NT2/D1 (cell line): ENCODE results near the gene ASIP.
"Not testable (repeated sequence)": the region's sequence is repeated elsewhere in the genome, so short reads cannot be mapped to it uniquely, and the experiment has no call there.

Experiments
- DNase-seq: peaks from one replicate; pipeline ENCODE4 v3.0.0-alpha.2; 2011; ENCODE audit warnings: low read depth, low spot score
- H3K27me3 ChIP-seq: 2 replicates; pipeline ENCODE4 v1.6.0; 2011; ENCODE audit warnings: mild to moderate bottlenecking; ENCODE audit not compliant: insufficient read length, insufficient read depth
- H3K36me3 ChIP-seq: 2 replicates; pipeline ENCODE4 v1.6.1; 2011; ENCODE audit warnings: mild to moderate bottlenecking, low read length, mixed read lengths; ENCODE audit not compliant: insufficient read depth, insufficient read length
- H3K4me1 ChIP-seq: 2 replicates; pipeline ENCODE4 v1.5.1; 2011; ENCODE audit not compliant: insufficient read depth, insufficient read length
- H3K4me3 ChIP-seq: 2 replicates; pipeline ENCODE4 v1.5.1; 2011; ENCODE audit warnings: low read depth; ENCODE audit not compliant: insufficient read length
- H3K9ac ChIP-seq: 2 replicates; pipeline ENCODE4 v1.6.0; 2011; ENCODE audit warnings: low read depth; ENCODE audit not compliant: insufficient read length
- H3K9me3 ChIP-seq: 2 replicates; pipeline ENCODE4 v1.5.1; 2011; ENCODE audit warnings: mild to moderate bottlenecking, low read length; ENCODE audit not compliant: insufficient read depth
- SUZ12 ChIP-seq: IDR thresholded peaks from 2 replicates; pipeline ENCODE4 v1.6.1; 2011; ENCODE audit not compliant: insufficient read length, insufficient read depth; ENCODE audit errors: extremely low read depth
- YY1 ChIP-seq: IDR thresholded peaks from 2 replicates; pipeline ENCODE4 v1.6.1; 2011; ENCODE audit not compliant: insufficient read length, insufficient read depth
- ZNF274 ChIP-seq: IDR thresholded peaks from 2 replicates; pipeline ENCODE4 v1.6.1; 2011; ENCODE audit warnings: mild to moderate bottlenecking, low read depth, low read length

Gene ASIP

GRCh38 chr20:34231634-34232033 is 9.6 kb upstream of the ASIP start:
- TF ChIP-seq ZNF274 (no peak), SUZ12 (no peak), YY1 (no peak)
- Histone ChIP-seq H3K36me3 (no peaks in the 10 kb centered on the region), H3K27me3 (no peaks in the 10 kb centered on the region), H3K9me3 (no peaks in the 10 kb centered on the region), H3K4me3 (no peak overlapping the region), H3K9ac (no peak overlapping the region), H3K4me1 (no peaks in the 10 kb centered on the region)
- DNase-seq: no peak

- H3K4me3 ChIP-seq: no peak overlapping the region
- TF ChIP-seq ZNF274: no peak
- TF ChIP-seq YY1: no peak
- no peak for TF ChIP-seq SUZ12
- H3K9ac ChIP-seq: no peak overlapping the region
- H3K9me3 ChIP-seq: no peaks in the 10 kb centered on the region
- no peaks in the 10 kb centered on the region for H3K4me1 ChIP-seq
- no peaks in the 10 kb centered on the region for H3K27me3 ChIP-seq
- no peaks in the 10 kb centered on the region for H3K36me3 ChIP-seq
- no peak for DNase-seq
Measured at GRCh38 chr20:34232494-34233087, 8.6 kb upstream of the ASIP start.

GRCh38 chr20:34233687-34234086 is 7.5 kb upstream of the ASIP start:
- DNase-seq: no peak
- TF ChIP-seq YY1 (no peak), SUZ12 (no peak), ZNF274 (no peak)
- Histone ChIP-seq H3K9me3 (no peaks in the 10 kb centered on the region), H3K9ac (no peak overlapping the region), H3K27me3 (no peaks in the 10 kb centered on the region), H3K4me1 (no peaks in the 10 kb centered on the region), H3K4me3 (no peak overlapping the region), H3K36me3 (no peaks in the 10 kb centered on the region)

- no peaks in the 10 kb centered on the region for H3K9me3 ChIP-seq
- no peak for TF ChIP-seq SUZ12
- no peak for TF ChIP-seq ZNF274
- no peak for TF ChIP-seq YY1
Measured at GRCh38 chr20:34235875-34236274, 5.3 kb upstream of the ASIP start.

GRCh38 chr20:34237942-34238341 is 3.3 kb upstream of the ASIP start:
- Histone ChIP-seq H3K9ac (no peak overlapping the region), H3K4me3 (no peak overlapping the region), H3K9me3 (no peaks in the 10 kb centered on the region), H3K27me3 (no peaks in the 10 kb centered on the region), H3K4me1 (no peaks in the 10 kb centered on the region), H3K36me3 (no peaks in the 10 kb centered on the region)
- no peak for TF ChIP-seq YY1
- no peak for TF ChIP-seq SUZ12
- no peak for TF ChIP-seq ZNF274
- DNase-seq: no peak

More at GRCh38 chr20:34235875-34236274, 5.3 kb upstream of the ASIP start:
- no peaks in the 10 kb centered on the region for H3K27me3 ChIP-seq
- no peaks in the 10 kb centered on the region for H3K36me3 ChIP-seq
- DNase-seq: no peak
- no peaks in the 10 kb centered on the region for H3K4me1 ChIP-seq
- no peak overlapping the region for H3K4me3 ChIP-seq
- no peak overlapping the region for H3K9ac ChIP-seq

GRCh38 chr20:34240121-34240520 is 1.1 kb upstream of the ASIP start:
- no peaks in the 10 kb centered on the region for H3K36me3 ChIP-seq
- H3K4me3 ChIP-seq: no peak overlapping the region
- H3K9me3 ChIP-seq: no peaks in the 10 kb centered on the region
- H3K27me3 ChIP-seq: no peaks in the 10 kb centered on the region
- DNase-seq: no peak
- no peak overlapping the region for H3K9ac ChIP-seq
- no peak for TF ChIP-seq ZNF274
- H3K4me1 ChIP-seq: no peaks in the 10 kb centered on the region

- H3K36me3 ChIP-seq, H3K4me3 ChIP-seq, H3K4me1 ChIP-seq, H3K9ac ChIP-seq, H3K27me3 ChIP-seq, H3K9me3 ChIP-seq, DNase-seq: not testable (repeated sequence)
Measured at GRCh38 chr20:34242015-34242414, 792 bp downstream of the ASIP start.

GRCh38 chr20:34242879-34243278 is 1.7 kb downstream of the ASIP start:
- no peaks in the 10 kb centered on the region for H3K4me1 ChIP-seq
- TF ChIP-seq SUZ12 (no peak), YY1 (no peak)
- DNase-seq: no peak
- H3K9ac ChIP-seq: no peak overlapping the region
- H3K4me3 ChIP-seq: no peak overlapping the region
- H3K9me3 ChIP-seq: no peaks in the 10 kb centered on the region
- H3K27me3 ChIP-seq: no peaks in the 10 kb centered on the region
- H3K36me3 ChIP-seq: no peaks in the 10 kb centered on the region
